ENCODE data around the gene CXorf58.
"Not testable (repeated sequence)": the region's sequence is repeated elsewhere in the genome, so short reads cannot be mapped to it uniquely, and the experiment has no call there.

CXorf58 gene, protein sequence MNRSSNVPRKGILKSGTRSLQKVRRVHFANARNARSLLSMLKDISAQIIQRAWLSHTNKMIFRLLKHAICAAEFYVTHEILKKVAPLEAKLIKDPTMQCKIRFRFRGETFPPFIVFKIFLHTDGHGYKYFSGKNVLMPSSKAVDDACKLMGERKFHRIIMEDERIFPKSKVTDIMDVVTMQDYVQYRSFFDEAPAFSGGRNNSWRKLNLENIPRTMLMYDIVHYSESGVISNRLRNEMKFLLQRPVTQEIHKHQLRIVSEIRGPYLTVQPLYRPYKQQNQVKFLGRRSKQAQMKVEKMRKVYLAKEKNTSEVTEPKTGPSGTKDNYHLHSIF

DNA sequence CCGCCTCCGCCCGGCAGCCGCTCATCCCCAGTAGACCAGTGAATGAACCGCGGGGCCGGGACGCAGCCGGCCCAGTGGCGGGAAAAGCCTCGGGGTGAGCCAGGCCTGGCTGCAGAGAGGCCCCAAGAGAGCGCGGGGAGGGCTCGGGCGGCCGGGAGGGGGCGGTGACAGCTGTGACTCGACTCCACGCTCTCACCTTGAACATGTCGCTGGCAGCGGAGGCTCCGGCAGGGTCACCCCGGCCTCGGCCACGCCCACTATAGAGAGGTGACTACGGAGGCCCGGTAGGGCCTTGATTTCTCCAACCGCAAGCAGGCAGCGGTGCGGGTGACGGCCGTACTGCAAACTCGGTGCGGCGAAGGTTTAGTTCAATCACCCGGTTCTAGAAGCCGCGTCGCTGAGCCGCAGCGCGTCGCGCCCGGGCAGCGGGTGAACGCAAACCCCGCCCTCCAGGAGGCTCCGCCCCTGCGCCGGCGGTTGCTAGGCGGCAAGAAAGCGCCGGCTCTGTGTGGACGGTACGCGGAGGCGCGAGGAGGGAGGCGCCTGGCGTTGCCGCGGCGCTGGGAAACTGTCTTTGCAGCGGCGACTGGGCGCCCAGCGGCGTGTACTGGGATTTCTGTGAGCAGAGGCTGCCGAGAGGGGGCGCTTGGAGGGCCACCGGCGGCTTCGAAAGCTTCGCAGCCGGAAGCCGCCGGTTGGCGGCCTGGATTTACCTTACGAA, at the start of gene CXorf58, which contains the start of gene APOO:
Gene CXorf58 (plus strand): TSS at position 509 of the 721 bp plus-strand sequence. CDS start 2,297 bp downstream, outside the sequence.
Gene APOO (minus strand): TSS at position 441 of the 721 bp plus-strand sequence. CDS start 236 bp downstream, at position 205.
- peak; percentile 89 to 93 for DNase-seq

DNA sequence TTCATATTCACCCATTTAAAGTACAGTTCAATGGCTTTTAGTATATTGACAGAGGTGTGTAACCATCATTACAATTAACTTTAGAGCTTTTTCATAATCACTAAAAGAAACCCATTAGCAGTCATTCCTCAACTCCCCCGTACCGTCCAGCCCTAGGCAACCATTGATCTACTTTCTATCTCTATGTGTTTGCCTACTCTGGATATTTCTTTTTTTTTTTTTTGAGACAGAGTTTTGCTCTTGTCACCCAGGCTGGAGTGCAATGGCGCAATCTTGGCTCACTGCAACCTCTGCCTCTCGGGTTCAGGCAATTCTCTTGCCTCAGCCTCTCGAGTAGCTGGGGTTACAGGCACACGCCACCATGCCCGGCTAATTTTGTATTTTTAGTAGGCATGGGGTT, 48.6 kb upstream of the CXorf58 start:
- DNase-seq = not testable (repeated sequence)

DNA sequence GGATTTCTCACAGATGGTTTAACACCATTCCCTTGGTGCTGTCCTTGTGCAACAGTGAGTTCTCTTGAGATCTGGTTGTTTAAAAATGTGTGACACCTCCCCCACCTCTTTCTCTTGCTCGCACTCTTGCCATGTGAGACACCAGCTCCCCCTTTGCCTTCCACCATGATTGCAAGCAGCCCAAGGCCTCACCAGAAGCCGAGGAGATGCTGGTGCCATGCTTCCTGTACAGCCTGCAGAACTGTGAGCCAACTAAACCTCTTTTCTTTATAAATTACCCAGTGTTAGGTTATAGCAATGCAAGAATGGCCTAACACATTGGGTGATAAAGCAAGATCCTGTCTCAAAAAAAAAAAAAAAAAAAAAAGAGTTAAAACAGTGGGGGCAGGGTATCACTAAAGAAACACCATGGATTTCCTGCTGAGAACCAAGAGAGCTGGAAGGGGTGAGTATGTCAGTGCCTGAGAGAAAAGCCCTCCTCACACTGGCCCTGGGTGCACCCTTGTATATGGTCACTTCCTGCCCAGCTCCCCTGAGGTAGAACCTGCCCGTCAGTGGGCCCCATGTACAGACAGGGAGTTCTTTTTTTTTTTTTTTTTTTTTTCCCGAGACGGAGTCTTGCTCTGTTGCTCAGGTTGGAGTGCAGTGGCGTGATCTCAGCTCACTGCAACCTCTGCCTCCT, 46.5 kb upstream of the CXorf58 start:
- DNase-seq = no peak

DNA sequence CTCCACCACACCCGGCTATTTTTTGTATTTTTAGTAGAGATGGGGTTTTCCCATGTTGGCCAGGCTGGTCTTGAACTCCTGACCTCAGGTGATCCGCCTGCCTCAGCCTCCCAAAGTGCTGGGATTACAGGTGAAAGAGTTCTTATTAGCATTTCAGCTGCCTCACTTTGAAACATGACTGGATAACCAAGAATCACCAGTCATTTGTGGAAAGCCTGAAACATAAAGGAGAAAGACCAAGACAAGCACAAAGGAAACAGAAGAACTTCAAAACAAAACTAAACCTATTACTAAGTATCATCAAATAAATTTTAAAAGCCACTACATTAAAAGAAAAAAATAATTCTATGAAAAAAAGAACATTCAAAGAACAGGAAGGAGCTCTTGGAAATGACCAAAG, 45.9 kb upstream of the CXorf58 start:
- DNase-seq = not testable (repeated sequence)

DNA sequence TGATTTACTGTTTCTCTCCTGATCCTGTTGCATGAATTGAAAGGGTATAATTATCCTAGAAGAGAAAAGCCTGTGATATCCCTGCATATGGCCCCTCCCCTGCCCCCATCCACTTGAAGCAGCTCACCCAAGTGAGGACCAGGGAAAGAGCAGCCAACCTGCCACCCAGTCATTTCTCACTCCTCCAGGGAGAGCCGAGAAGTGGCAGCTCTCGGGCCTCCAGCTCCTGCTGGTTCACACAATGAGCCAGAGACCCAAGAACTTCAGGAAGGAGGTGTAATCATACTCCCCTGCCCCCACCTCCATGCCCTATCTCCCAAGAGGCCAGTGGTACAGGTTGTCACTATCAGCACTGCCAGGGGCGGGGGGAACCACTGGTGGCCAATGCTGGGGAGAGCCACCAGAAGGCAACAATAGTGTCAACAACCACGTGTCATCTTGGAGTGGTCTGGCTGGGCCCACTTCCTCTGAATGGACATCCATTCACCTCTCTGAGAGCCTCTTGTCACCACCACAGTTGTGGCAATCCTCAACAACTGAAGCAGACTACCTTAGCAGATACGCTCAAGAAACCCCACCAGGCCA, 43.0 kb upstream of the CXorf58 start:
- DNase-seq = no peak

DNA sequence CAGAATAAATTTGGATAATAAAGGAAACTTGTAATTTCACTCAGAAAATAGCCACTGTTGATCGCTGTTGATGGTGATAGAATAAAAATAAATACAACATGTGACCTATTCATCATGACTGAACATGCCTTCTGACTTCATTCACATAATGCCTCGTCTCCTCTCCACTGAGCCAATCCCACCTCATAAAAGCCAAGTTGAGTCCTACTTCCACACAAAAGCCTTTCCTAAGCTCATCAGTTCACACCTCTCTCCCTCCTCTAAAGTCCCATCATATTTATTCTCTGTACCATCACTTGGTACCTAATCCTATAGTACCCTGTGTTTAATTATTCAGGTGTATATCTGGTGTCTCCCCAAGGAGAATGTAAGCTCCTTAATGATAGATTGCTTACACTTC, 37.8 kb upstream of the CXorf58 start:
- DNase-seq = no peak

DNA sequence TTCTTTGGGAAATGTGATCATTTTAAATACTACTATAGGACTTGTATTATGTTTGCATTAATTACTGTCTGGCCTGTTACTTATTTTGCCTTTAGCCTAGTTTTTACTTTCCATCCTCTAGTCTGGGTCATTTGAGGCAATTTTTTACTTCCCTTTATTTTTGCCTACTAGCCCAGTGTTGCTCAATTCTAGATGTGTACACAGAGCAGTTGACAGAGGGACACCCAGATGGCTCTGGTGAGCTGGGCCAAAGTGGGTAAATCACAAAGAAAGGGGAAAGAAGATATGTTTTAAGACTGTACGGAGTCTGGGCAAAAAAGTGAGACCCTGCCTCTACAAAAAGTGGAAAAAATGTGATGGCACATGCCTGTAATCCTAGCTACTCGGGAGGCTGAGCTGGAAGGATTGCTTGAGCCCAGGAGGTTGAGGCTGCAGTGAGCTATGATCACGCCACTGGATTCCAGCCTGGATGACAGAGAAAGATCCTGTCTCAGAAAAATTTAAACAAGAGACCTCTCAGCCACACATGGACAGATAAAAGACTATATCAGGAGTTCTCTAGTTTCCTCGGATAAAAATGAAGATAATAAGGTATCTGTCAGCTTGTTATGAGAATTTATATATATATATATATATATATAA, 35.8 kb upstream of the CXorf58 start:
- no peak for DNase-seq

DNA sequence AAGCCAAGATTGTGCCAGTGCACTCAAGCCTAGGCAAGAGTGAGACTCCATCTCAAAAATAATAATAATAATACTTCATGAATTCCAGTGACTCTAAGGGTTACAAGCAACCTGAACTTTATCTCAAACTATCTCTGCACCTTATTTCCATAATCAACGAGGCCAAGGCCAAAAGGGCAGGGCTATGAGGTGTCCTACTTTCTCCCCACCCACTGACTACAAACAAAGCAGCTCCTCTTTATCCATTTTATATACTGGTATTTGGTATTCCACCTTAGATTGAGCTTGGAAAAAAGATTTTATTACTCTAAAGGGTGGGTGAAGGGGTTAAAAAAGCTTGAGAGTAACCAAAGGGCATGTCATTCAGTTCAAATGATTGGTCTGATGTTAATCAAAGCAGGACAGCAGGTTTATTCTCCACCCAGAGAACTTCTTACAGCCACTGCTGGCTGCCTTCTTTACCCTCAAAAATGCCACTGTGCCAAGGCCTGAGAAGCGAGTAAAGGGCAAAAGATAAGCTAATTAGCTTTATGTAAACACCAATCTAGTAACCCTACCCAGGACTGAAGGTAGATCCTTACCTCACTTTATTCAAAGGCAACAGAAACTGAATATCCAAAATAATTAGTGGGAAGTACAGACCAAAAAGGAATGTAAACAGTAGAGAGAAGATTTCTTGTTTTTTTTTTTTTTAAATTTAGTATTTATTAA, 28.3 kb upstream of the CXorf58 start:
- no peak for DNase-seq

DNA sequence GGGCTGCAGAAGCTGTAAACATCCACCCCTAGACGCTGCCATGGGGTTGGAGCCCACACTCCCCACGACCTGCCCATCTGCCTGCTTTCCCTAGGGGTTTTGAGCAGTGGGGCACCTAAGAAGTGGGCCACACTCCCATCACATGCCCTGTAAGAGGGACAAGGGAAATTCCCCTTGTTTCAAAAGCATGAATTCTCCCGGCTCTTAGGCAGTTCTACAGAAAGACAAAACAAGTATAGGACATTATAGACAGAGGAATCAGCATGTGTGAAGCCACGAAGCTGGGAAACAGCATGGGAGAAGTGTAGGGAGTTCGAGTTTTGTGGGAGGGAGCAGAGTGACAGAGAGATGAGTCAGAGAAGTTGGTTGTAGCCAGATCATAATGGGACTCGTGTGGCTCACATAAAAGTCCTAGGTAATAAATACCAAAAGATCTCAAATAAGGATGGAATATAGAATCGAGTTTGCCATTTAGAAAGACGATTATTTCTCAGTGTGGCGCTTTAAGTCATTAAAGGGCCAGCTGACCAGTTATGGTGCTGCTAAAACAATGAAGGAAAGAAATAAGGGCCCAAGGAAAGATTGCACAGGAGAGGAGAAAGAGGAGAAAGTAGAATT, 24.0 kb upstream of the CXorf58 start:
- DNase-seq = no peak

DNA sequence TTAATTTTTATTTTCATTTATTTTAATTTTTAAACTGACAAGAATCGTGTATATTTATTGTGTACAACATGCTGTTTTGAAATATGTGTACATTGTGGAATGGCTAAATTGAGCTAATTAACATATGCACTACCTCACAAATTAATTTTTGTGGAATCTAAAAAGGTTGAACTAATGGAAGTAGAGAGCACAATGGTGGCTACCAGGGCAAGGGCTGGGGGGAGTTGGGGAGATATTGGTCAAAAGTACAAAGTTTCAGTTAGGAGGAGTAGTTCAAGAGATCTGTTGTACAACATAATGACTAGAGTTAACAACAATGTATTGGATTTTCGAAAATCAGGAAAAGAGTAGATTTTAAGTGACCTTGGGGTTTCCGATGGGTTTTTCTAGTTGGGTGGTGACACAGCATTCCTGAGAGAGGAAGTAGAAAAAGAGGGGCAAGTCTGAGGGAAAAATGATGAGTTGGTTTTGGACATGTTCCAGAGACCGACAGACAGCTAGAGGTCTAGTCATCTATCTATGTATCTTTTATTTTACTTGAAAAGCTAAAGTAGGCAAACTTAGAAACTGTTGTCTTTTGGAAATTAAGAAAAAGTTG, 23.3 kb upstream of the CXorf58 start:
- DNase-seq = no peak

DNA sequence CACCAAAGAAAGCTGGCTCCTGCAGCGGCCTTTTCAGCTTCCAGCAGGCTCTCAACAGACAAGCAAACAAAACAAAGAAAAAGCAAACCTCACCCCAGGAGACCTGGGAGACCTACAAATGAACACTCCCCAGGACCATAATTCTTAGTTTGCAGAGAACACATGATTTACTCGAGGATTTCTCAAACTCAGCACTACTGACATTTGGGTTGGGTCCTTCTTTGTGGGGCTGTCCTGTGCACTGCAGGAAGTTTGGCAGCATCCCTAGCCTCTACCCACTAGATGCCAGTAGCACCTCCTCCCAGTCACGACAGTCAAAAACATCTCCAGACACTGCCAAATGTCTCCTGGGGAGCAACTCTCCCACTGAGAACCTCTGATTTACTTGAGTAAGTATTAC, 22.0 kb upstream of the CXorf58 start:
- DNase-seq = no peak

DNA sequence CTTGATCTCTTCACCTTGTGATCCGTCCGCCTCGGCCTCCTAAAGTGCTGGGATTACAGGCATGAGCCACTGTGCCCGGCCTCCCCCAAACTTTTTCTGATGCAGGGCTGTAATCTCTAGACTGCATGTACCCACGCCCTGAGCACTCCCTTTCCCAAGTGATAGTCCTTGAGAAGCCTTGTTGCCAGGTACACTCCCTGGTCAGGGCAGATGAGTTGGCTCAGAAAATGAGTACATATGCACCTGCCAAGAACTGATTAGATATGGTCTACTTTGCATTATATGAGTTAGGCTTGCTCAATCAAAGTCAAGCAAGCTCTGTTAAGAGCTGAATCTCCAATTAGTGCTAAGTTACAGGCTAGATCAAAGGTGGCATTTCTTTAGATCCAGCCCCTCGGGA, 20.4 kb upstream of the CXorf58 start:
- no peak for DNase-seq

DNA sequence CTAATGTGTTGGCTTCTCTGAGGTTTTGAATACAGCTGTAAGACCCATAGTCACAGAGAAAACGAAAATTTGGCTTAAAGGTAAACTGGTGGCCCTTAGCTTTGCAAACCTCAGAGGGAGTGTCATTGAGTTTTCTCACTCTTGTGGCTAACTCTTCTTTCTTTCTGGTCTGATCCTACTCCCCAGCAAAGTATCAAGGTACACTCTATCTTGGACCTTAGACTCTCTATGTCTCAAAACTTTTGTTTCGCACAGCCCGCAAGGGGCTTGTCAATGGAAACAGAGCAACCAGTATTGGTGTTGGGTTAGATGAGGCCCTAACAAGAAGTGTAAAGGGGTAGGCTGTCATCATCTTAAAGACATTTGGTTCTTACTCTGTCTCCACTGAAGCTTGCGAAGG, 19.9 kb upstream of the CXorf58 start:
- no peak for DNase-seq

DNA sequence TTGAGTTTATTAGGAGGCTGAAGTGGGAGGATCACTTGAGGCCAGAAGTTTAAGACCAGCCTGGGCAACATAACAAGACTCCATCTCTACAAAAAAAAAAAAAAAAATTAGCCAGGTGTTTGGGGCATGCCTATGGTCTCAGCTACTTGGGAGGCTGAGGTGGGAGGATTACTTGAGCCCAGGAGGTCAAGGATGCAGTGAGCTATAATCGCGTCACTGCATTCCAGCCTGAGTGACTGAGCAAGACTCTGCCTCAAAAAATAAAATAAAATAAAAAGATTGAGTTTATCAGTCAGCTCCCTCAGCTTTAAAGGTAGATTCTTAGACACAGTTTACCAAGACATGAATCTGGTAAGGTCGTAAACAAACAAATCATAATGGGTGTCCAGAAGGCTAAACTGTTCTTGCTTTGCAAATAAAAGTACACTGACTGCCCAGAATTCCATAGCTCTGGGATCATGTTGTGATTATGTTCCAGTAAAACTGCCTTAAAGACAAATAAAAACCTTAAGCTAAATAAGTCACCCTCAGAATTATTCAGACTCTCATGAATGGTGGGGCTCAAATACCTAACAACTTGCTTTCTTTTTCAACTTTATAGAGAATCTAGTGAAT, 18.8 kb upstream of the CXorf58 start:
- no peak for DNase-seq

DNA sequence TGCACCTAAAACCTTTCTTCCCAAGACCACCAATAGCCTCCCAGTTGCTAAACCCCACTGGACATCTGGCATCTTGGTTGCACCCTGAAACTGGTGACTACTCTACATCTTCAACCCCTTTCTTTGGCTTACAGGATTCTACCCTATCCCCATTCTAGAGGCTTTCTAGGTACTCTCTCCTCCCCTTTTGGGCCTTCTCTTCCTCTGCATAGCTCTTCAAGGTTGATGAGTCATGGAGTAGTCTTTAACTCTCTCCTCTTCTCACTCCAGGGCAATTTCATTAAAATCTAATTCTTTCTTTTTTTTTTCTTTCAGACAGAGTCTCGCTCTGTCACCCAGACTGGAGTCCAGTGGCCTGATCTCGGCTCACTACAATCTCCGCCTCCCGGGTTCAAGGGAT, 16.9 kb upstream of the CXorf58 start:
- DNase-seq = no peak

DNA sequence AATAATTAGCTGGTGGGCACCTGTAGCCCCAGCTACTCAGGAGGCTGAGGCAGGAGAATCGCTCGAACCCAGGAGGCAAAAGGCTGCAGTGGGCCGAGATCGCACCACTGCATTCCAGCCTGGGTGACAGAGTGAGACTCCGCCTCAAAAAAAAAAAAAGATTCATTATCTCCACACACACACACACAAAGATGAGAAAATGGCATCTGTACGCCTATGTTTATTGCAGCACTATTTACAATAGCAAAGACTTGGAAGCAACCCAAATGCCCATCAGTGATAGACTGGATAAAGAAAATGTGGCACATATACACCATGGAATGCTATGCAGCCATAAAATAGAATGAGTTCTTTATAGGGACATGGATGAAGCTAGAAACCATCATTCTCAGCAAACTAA, 12.8 kb upstream of the CXorf58 start:
- not testable (repeated sequence) for DNase-seq

DNA sequence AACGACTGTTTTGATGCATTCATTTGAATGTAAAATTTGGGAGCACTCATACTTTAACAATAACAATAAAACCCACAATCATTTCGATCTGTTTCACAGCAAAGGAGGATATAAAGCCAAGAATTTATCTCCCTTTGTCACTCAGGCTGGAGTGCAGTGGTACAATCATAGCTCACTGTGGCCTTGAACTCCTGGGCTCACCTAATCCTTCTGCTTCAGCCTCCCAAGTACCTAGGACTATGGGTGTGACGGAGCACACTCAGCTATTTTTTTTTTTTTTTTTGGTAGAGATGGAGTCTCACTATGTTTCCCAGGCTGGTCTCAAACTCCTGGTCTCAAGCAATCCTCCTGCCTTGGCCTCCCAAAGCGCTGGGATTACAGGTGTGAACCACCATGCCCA, 11.3 kb upstream of the CXorf58 start:
- DNase-seq = not testable (repeated sequence)

DNA sequence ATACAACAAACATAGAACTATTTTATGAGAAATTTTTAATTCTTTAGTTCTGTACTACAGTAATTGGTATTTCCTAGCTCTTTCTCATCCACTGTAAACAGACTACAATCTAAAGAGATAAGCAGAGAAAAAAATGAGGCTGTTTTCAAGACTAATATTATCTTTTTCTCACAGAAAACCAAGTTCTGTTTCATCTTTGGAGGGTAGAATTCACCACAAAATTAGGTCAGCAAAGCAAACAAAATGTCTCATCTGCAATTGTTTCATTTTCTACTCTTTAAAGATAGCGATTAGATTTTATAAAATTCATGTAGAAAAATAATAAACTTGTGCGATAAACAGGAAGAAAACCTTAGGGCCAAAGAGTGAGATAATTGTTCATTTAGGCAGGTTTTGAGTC, 10.8 kb upstream of the CXorf58 start:
- no peak for DNase-seq

DNA sequence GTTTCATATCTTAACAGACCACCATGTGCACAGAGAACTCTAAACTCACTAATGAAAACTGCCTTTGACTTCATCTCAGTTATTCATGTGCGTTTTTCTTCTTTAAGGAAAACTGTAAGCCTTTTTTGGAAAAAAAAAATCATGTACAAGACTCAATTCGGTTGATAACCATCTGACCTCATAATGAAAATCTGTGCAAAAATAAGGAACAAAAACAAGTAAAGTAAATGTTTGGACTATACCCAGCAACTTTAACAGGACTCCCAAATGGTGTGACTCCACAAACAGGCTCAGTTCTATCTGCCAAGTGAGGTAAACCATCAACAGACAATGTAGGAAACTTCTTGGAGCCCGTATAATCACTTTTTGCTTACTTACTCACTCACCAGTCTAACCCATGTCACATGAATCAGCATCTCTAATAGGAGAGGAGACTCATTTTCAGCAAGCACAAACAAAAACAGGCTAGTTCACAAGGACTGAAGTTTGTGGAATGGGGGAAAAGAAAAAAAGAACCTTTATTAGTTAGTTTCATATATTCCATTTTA, 9.3 kb upstream of the CXorf58 start:
- no peak for DNase-seq

DNA sequence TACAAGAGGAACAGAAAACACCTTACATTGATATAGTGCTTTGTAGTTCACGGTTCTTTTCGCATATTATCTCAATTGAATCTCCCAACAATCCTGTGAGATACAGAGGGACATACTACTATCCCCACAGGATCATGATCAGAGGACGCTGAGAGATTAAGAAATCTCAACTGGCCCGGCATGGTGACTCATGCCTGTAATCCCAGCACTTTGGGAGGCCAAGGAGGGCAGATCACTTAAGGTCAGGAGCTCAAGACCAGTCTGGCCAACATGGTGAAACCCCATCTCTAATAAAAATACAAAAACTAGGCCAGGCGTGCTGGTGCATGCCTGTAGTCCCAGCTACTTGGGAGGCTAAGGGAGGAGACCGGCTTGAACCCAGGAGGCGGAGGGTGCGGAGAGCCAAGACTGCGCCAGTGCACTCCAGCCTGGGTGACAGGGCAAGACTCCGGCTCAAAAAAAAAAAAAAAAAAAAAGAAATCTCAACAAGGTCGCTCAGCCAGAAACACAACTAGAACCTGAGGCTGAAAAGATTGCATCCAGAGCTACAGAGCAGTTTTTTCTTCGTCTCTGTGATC, 7.5 kb upstream of the CXorf58 start:
- no peak for DNase-seq

Measured in NCI-H187 (cell line).